Occipital lobe (tissue), 2 donors: ENCODE data around the gene RPH3AL. TPM values are rescaled to one million over a fixed set of nuclear protein-coding genes. Genes with fewer than 3 reads are reported as not detected.
A peak's percentile ranks its signal among the peaks of the same experiment; 100 is the strongest.
"Not testable (repeated sequence)": the region's sequence is repeated elsewhere in the genome, so short reads cannot be mapped to it uniquely, and the experiment has no call there.

Experiments used
- DNase-seq: peaks from one replicate; lab custom pipeline; 2025; lab: John Stamatoyannopoulos, UW
- total RNA-seq: library from RNA; depleted of rRNA; stranded (reverse); fragments of >200 nt; gene quantifications from one replicate; pipeline ENCODE4 v1.2.3, GENCODE V29; 2014

Gene RPH3AL
- total RNA-seq, 1 donor from 2014 or later, result 1.1 TPM

GRCh38 chr17:181245-182049 is 171.2 kb downstream of the RPH3AL start, which contains the start of gene DOC2B:
TSS of gene DOC2B (minus strand) at chr17:181650. CDS start at chr17:181479, 171 bp downstream.
- no peak for DNase-seq

- DNase-seq, result no peak
These were observed 172.0 kb downstream of the RPH3AL start for GRCh38 chr17:180381-181244.

GRCh38 chr17:179781-180380 is 172.7 kb downstream of the RPH3AL start:
- no peak for DNase-seq

GRCh38 chr17:179066-179432 is 173.6 kb downstream of the RPH3AL start:
- DNase-seq, result no peak

- no peak for DNase-seq
These were observed 174.1 kb downstream of the RPH3AL start for GRCh38 chr17:178292-179065.

GRCh38 chr17:177762-178161 is 174.8 kb downstream of the RPH3AL start:
- DNase-seq, result no peak

GRCh38 chr17:177155-177554 is 175.5 kb downstream of the RPH3AL start:
- no peak for DNase-seq

GRCh38 chr17:173166-173911 is 179.3 kb downstream of the RPH3AL start:
- no peak for DNase-seq

- DNase-seq, result no peak
These were observed 180.2 kb downstream of the RPH3AL start for GRCh38 chr17:172401-172800.

GRCh38 chr17:171871-172270 is 180.7 kb downstream of the RPH3AL start:
- DNase-seq, result no peak

- DNase-seq, result no peak
These were observed 182.4 kb downstream of the RPH3AL start for GRCh38 chr17:170130-170670.

GRCh38 chr17:168614-169013 is 184.0 kb downstream of the RPH3AL start:
- not testable (repeated sequence) for DNase-seq

GRCh38 chr17:165939-166338 is 186.7 kb downstream of the RPH3AL start:
- DNase-seq, result no peak

- DNase-seq, result peak; percentile 6
These were observed 188.0 kb downstream of the RPH3AL start for GRCh38 chr17:164303-165235.

GRCh38 chr17:163514-164098 is 189.0 kb downstream of the RPH3AL start:
- DNase-seq, result no peak

GRCh38 chr17:162689-163088 is 189.9 kb downstream of the RPH3AL start:
- no peak for DNase-seq
